Natural killer cell treated with Interleukin-12 subunit alpha and Interleukin-12 subunit beta and Interleukin-15 and Interleukin-18, amount 100 ng/mL, for 72 hours (primary cell): ENCODE results near the gene DOP1A. TPM values are rescaled to one million over a fixed set of nuclear protein-coding genes. Genes with fewer than 3 reads are reported as not detected.

Experiments
- ATAC-seq, 2 donors: fragments of 150-1000 bp; cut with Tn5 transposase in 1 of 2; sonication (Bioruptor Pico), chemical (Tn5 transposase) in 1 of 2; 2 replicates each; pipeline ENCODE4 v1.10.0; 2021
- DNase-seq: peaks from one replicate; pipeline ENCODE4 v3.0.0; 2022; ENCODE audit warnings: low spot score
- H3K27ac Mint-ChIP-seq, 2 donors: 1 replicate in 1 of 2; 2 replicates in 1 of 2; pipeline ENCODE4 v1.8.0; 2022; ENCODE audit warnings: mixed read lengths in 2 of 2, mild to moderate bottlenecking in 1 of 2, moderate library complexity in 1 of 2
- H3K27me3 Mint-ChIP-seq, 2 donors: 1 replicate in 1 of 2; 2 replicates in 1 of 2; pipeline ENCODE4 v1.8.0; 2022; ENCODE audit warnings: mixed read lengths in 2 of 2
- H3K36me3 Mint-ChIP-seq: one replicate; pipeline ENCODE4 v1.8.0; 2022; ENCODE audit warnings: mixed read lengths
- H3K4me1 Mint-ChIP-seq, 2 donors: 1 replicate in 1 of 2; 2 replicates in 1 of 2; pipeline ENCODE4 v1.8.0; 2022; ENCODE audit warnings: low read depth in 2 of 2, mixed read lengths in 2 of 2, mild to moderate bottlenecking in 1 of 2
- H3K4me3 Mint-ChIP-seq: one replicate; pipeline ENCODE4 v1.8.0; 2022; ENCODE audit warnings: mixed read lengths
- H3K9me3 Mint-ChIP-seq: 2 replicates; pipeline ENCODE4 v1.8.0; 2022; ENCODE audit warnings: mixed read lengths
- total RNA-seq, 2 donors: library from RNA; stranded (reverse); gene quantifications; one replicate each; pipeline ENCODE4 v1.2.3, GENCODE V29; 2022

The DOP1A gene
- total RNA-seq, 2 donors from 2014 or later = 22.6 to 32.6 TPM

GRCh38 chr6:83097204-83097603 is 29.7 kb downstream of the DOP1A start:
- no peak for ATAC-seq
- Mint-ChIP-seq H3K4me3 (no peak overlapping the region), H3K36me3 (peaks cover 6% of the 10 kb centered on the region), H3K27me3 (no peaks in the 10 kb centered on the region), H3K27ac (no peak overlapping the region), H3K4me1 (peaks cover 15 to 20% of the 10 kb centered on the region in 2 donors), H3K9me3 (no peaks in the 10 kb centered on the region)
- DNase-seq = no peak

DNA sequence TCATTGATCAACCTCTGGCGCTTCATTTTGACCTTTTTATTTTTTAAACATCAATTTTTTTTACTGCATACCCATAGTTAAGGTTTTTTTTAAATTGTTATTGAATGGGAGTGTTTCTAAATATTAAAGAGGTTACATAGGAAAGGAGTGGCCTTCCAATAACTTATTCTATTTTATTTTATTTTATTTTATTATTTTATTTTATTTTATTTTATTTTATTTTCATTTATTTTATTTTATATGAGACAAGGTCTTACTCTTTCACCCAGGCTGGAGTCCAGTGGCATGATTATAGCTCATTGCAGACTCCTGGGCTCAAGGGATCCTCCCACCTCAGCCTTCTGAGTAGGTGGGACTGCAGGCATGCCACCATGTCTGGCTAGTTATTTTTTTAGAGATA is 30.2 kb downstream of the DOP1A start:
- Mint-ChIP-seq H3K36me3 (peaks cover 11% of the 10 kb centered on the region), H3K4me1 (peaks cover 11 to 19% of the 10 kb centered on the region in 2 donors), H3K27ac (no peak overlapping the region), H3K9me3 (no peaks in the 10 kb centered on the region), H3K27me3 (no peaks in the 10 kb centered on the region), H3K4me3 (no peak overlapping the region)
- ATAC-seq (no peak), DNase-seq (no peak)

DNA sequence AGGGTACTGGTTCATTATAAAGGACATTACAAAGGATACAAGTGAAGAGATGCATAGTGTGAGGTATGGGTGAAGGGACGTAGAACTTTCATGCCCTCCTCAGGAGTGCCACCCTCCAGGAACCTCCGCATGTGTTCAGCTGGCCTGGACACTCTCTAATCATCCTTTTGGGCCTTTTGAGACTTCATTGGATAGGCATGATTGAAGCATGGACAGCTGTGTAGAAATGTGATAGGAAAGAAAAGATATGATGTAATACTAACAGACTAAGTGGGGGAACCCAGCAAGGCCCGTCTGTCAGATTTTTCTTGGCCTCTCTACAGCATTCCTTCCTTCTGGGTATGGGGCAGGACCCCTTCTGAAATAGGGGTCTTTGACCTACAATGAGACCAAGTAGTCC is 31.1 kb downstream of the DOP1A start:
- H3K4me3 Mint-ChIP-seq = no peak overlapping the region
- no peaks in the 10 kb centered on the region for H3K9me3 Mint-ChIP-seq
- peaks cover 17% of the 10 kb centered on the region for H3K36me3 Mint-ChIP-seq
- H3K27me3 Mint-ChIP-seq = no peaks in the 10 kb centered on the region
- no peak for DNase-seq
- H3K4me1 Mint-ChIP-seq = peaks cover 10 to 18% of the 10 kb centered on the region in 2 donors
- no peak overlapping the region for H3K27ac Mint-ChIP-seq
- ATAC-seq = no peak

DNA sequence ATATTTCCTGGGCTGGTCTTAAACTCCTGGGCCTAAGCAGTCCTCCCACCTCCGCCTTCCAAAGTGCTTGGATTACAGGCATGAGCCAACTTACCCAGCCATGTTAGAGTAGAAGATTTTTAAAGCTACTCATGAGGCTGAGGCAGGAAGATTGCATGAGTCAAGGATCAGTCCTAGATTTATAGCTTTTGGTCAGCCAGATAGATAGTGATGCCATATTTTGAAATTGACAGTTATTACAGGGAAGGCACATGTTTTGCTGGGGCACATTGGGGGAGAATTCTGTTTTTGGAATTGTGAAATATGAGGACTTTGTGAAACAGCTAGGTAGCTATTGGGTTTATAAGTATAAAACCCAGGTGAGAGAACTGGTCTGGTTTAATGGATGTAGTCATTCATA is 40.9 kb downstream of the DOP1A start:
- no peaks in the 10 kb centered on the region for H3K27me3 Mint-ChIP-seq
- no peak for ATAC-seq
- H3K4me1 Mint-ChIP-seq = no peaks in the 10 kb centered on the region

GRCh38 chr6:83113258-83113657 is 45.8 kb downstream of the DOP1A start:
- no peak for ATAC-seq
- Mint-ChIP-seq H3K9me3 (no peaks in the 10 kb centered on the region), H3K27ac (no peak overlapping the region), H3K36me3 (no peaks in the 10 kb centered on the region), H3K4me1 (no peaks in the 10 kb centered on the region), H3K27me3 (no peaks in the 10 kb centered on the region), H3K4me3 (no peak overlapping the region)
- no peak for DNase-seq

More for the DNA sequence above, 40.9 kb downstream of the DOP1A start:
- no peak overlapping the region for H3K4me3 Mint-ChIP-seq
- DNase-seq = no peak
- peaks cover 8% of the 10 kb centered on the region for H3K36me3 Mint-ChIP-seq
- no peaks in the 10 kb centered on the region for H3K9me3 Mint-ChIP-seq
- H3K27ac Mint-ChIP-seq = no peak overlapping the region

GRCh38 chr6:83114164-83114563 is 46.7 kb downstream of the DOP1A start:
- Mint-ChIP-seq H3K9me3 (no peaks in the 10 kb centered on the region), H3K4me1 (no peaks in the 10 kb centered on the region), H3K27ac (no peak overlapping the region), H3K4me3 (no peak overlapping the region), H3K36me3 (peaks cover 5% of the 10 kb centered on the region), H3K27me3 (no peaks in the 10 kb centered on the region)
- ATAC-seq = no peak
- no peak for DNase-seq

DNA sequence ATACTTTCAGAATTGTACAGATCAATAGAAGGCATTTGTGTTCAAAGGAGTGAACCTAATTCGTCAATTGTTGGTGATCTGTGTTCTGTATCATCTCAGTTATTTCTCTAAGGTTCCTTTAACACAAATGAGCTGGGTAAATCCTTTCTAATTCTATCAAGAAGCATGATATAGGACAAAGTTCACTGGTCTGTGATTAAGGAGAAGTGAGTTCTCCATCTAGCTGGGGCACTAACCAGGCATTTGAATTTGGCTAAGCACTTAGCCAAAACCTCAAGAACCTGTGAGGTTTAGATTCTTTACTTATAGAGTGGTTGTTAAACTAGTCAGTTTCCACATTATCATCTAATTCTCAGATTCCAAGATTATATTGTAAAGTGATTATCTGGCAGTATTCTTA is 50.3 kb downstream of the DOP1A start:
- Mint-ChIP-seq H3K27me3 (no peaks in the 10 kb centered on the region), H3K36me3 (peaks cover 11% of the 10 kb centered on the region), H3K9me3 (no peaks in the 10 kb centered on the region), H3K4me3 (no peak overlapping the region), H3K4me1 (no peaks in the 10 kb centered on the region), H3K27ac (no peak overlapping the region)
- ATAC-seq = no peak
- DNase-seq = no peak

GRCh38 chr6:83119742-83120300 is 52.4 kb downstream of the DOP1A start:
- Mint-ChIP-seq H3K27me3 (no peaks in the 10 kb centered on the region), H3K4me1 (no peaks in the 10 kb centered on the region), H3K36me3 (peaks cover 18% of the 10 kb centered on the region), H3K27ac (no peak overlapping the region), H3K4me3 (no peak overlapping the region), H3K9me3 (no peaks in the 10 kb centered on the region)
- DNase-seq (no peak), ATAC-seq (no peak)

- no peak overlapping the region for H3K27ac Mint-ChIP-seq
- H3K4me3 Mint-ChIP-seq = no peak overlapping the region
- DNase-seq (no peak), ATAC-seq (no peak)
- H3K36me3 Mint-ChIP-seq = peaks cover 36% of the 10 kb centered on the region
- H3K4me1 Mint-ChIP-seq = no peaks in the 10 kb centered on the region
- no peaks in the 10 kb centered on the region for H3K27me3 Mint-ChIP-seq
- no peaks in the 10 kb centered on the region for H3K9me3 Mint-ChIP-seq
Observed at GRCh38 chr6:83124553-83124952, 57.1 kb downstream of the DOP1A start.

- no peaks in the 10 kb centered on the region for H3K9me3 Mint-ChIP-seq
- no peak overlapping the region for H3K4me3 Mint-ChIP-seq
- H3K4me1 Mint-ChIP-seq = no peaks in the 10 kb centered on the region
- peaks cover 33% of the 10 kb centered on the region for H3K36me3 Mint-ChIP-seq
- ATAC-seq = no peak
- no peak for DNase-seq
- no peaks in the 10 kb centered on the region for H3K27me3 Mint-ChIP-seq
- no peak overlapping the region for H3K27ac Mint-ChIP-seq
Observed at GRCh38 chr6:83125425-83125824, 58.0 kb downstream of the DOP1A start.

DNA sequence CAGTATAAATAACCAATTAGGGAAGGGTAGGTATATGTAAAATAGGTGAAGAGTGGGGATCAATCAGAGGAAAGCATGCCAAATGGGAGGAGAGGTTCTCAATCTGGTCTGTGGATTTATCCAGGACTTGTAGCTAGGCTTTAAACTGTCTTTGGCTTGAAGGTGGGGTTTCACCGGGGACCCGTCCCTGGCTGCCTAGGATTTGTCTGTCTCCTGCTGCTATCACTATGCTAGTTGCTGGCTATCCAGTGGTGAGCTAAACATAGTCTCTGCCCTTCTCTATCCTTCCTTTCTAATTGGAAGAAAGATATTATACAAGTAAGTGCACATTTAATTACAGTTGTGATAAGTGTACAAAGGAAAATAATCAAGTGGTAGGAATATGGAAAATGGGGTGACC is 58.8 kb downstream of the DOP1A start:
- Mint-ChIP-seq H3K4me3 (no peak overlapping the region), H3K27me3 (no peaks in the 10 kb centered on the region), H3K9me3 (no peaks in the 10 kb centered on the region), H3K4me1 (no peaks in the 10 kb centered on the region), H3K36me3 (peaks cover 33% of the 10 kb centered on the region), H3K27ac (no peak overlapping the region)
- no peak for ATAC-seq
- DNase-seq = no peak

GRCh38 chr6:83126807-83127206 is 59.3 kb downstream of the DOP1A start:
- no peaks in the 10 kb centered on the region for H3K4me1 Mint-ChIP-seq
- DNase-seq (no peak), ATAC-seq (no peak)
- H3K9me3 Mint-ChIP-seq = no peaks in the 10 kb centered on the region
- peaks cover 33% of the 10 kb centered on the region for H3K36me3 Mint-ChIP-seq
- H3K27me3 Mint-ChIP-seq = no peaks in the 10 kb centered on the region
- no peak overlapping the region for H3K4me3 Mint-ChIP-seq
- no peak overlapping the region for H3K27ac Mint-ChIP-seq

DNA sequence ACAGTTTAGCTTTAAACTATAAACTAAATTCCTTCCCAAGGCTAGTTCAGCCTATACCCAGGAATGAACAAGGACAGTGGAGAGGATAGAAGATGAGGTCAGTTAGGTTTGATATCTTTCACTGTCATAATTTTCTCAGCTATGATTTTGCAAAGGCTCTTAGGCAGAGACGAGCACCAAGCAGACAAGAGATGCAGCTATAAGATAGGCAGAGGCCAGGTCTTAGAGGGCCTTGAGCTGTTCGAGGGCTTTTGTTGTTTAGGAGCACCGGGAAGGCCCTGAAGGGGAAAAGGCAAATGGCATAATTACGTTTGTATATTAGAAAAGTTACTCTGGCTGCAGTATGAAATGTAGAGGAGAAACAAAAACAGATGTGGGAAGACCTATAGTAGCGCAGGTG is 59.8 kb downstream of the DOP1A start:
- no peak overlapping the region for H3K4me3 Mint-ChIP-seq
- H3K4me1 Mint-ChIP-seq = no peaks in the 10 kb centered on the region
- H3K27me3 Mint-ChIP-seq = no peaks in the 10 kb centered on the region
- H3K9me3 Mint-ChIP-seq = no peaks in the 10 kb centered on the region
- DNase-seq (no peak), ATAC-seq (no peak)
- H3K36me3 Mint-ChIP-seq = peaks cover 33% of the 10 kb centered on the region
- H3K27ac Mint-ChIP-seq = no peak overlapping the region

DNA sequence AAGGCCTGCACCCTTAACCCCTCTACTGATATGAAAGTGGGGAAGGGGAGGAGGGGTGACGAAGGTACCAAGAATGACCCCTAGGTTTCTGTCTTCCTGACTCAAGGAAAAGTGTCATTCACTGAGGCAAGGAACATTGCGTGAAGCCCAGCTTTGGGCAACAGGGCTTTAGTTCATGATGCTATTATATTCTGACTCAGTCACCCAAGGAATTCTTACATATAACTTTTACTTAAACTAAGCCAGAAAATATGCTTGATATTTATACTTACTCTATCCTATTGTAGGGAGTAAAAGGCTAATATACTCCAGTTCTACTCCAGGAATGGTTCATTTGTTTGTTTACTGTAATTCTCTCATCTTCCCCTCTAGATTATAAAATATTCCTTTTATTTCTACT is 60.5 kb downstream of the DOP1A start:
- H3K36me3 Mint-ChIP-seq = peaks cover 33% of the 10 kb centered on the region
- ATAC-seq (no peak), DNase-seq (no peak)
- no peaks in the 10 kb centered on the region for H3K9me3 Mint-ChIP-seq
- no peaks in the 10 kb centered on the region for H3K4me1 Mint-ChIP-seq
- H3K27me3 Mint-ChIP-seq = no peaks in the 10 kb centered on the region
- no peak overlapping the region for H3K27ac Mint-ChIP-seq
- H3K4me3 Mint-ChIP-seq = no peak overlapping the region

GRCh38 chr6:83132121-83132520 is 64.7 kb downstream of the DOP1A start:
- Mint-ChIP-seq H3K9me3 (no peaks in the 10 kb centered on the region), H3K27ac (no peak overlapping the region), H3K36me3 (peaks cover 21% of the 10 kb centered on the region), H3K4me3 (no peak overlapping the region), H3K27me3 (no peaks in the 10 kb centered on the region), H3K4me1 (no peaks in the 10 kb centered on the region)
- DNase-seq (no peak), ATAC-seq (no peak)
